ENCODE data around the gene PBXIP1.
A peak's percentile ranks its signal among the peaks of the same experiment; 100 is the strongest.

PBXIP1 gene

DNA sequence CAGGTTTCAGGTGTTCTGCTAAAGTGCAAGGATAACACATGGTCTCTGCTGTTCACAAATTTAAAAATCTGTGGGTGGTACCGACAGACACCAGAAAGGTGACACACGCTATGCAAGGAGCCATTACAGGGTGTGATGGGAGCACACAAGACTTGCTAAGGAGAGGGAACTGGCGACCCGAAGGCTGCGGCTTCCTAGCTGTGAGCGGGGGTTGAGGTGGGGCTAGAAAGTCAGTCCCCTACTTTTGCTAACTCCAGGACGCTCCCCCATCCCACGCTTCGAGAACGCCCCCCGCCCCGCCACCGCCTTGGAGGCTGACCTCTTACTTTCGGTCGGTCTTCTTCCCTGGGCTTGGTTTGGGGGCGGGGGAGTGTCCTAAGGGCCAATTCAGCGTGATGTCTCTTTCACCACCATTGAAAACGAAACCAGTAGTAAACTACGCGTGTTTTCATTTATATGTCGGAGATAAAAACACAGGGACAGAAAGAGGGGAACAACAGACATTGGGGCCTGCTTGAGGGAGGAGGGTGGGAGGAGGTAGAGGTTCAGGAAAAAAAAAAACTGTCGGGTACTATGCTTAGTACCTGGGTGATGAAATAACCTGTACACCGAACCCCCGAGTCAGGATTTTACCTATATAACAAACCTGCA is 19.6 kb upstream of the PBXIP1 start:
- in situ Hi-C loops (cut with MboI; ENCODE audit: low sequenced_read_pairs, unreplicated experiment) = no loop called here
- peak; percentile 60 for DNase-seq (ENCODE audit: low spot score)
- TF ChIP-seq, protein P1, sequence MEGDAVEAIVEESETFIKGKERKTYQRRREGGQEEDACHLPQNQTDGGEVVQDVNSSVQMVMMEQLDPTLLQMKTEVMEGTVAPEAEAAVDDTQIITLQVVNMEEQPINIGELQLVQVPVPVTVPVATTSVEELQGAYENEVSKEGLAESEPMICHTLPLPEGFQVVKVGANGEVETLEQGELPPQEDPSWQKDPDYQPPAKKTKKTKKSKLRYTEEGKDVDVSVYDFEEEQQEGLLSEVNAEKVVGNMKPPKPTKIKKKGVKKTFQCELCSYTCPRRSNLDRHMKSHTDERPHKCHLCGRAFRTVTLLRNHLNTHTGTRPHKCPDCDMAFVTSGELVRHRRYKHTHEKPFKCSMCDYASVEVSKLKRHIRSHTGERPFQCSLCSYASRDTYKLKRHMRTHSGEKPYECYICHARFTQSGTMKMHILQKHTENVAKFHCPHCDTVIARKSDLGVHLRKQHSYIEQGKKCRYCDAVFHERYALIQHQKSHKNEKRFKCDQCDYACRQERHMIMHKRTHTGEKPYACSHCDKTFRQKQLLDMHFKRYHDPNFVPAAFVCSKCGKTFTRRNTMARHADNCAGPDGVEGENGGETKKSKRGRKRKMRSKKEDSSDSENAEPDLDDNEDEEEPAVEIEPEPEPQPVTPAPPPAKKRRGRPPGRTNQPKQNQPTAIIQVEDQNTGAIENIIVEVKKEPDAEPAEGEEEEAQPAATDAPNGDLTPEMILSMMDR (IDR thresholded peaks at IDR 0.05; ENCODE audit: borderline replicate concordance, control extremely low read depth, extremely low read depth, insufficient read depth, missing control alignments) = no peak

DNA sequence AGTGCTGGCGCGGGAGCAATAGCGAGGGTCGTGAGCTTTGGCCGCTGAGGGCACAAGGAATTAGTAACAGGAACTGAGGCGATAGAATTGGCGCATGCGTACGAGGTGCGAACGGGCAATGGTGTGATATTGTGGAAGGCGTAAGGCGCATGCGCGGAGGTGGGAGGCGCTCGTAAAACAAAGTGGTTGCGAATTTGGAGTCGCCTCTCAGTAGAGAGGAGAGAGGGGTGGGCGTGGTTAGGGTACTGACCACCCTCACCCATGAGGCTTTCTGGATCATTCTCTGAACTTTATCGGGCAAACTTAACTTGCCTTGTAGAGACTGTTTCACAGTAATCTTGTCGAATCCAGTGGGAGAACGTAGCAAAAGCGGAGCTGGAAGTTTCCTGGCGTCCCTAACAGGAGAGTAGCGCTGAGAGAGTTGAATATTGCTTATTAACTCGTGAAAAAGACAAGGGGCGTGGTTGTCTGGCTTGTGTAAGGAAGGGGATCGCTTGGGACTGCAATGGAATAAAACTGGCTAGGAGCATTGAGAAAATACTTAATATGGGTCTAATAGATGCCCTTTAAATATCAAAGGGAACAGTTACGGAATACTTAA is 19.0 kb upstream of the PBXIP1 start:
- TF ChIP-seq, protein P1 (IDR thresholded peaks at IDR 0.05; ENCODE audit: borderline replicate concordance, control extremely low read depth, extremely low read depth, insufficient read depth, missing control alignments) = no peak
- in situ Hi-C loops (cut with MboI; ENCODE audit: low sequenced_read_pairs, unreplicated experiment) = no loop called here
- DNase-seq (ENCODE audit: low spot score) = peak; percentile 88

DNA sequence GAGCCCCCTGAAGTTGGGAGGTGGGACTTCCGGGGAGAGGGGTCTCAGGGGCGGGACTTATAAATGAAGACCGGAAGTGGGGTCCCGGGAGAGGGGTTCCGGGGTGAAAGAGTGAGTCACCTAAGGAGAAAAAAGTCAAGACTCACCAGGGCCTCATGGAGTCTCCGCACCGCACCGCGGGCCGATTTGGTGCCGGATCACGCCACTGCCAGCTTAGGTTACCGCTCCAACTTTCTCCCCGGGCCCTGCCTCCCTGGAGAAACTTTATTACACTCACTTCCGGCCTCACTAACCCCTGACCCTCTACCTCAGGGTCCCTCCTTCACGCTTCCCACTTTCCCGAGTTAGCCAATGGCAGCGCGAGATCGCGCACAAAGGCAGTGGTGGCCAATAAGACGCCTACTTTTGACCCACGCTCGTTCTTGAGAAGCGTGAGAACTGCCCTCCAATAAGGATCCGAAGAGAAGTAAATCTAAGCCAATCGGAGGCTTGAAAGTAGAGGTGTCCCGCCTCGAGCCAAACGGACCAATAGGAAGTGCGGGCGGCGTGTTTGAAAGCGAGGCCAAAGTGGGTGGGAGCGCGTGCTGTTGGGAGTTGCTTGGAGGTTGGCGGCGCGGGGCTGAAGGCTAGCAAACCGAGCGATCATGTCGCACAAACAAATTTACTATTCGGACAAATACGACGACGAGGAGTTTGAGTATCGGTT is 18.4 kb upstream of the PBXIP1 start, which contains the start of gene CKS1B:
CKS1B (plus strand) TSS at position 580 of the 706 bp plus-strand sequence; CDS start at position 645, 65 bp downstream.
- in situ Hi-C loops (cut with MboI; ENCODE audit: low sequenced_read_pairs, unreplicated experiment) = no loop called here
- TF ChIP-seq, protein P1 (IDR thresholded peaks at IDR 0.05; ENCODE audit: borderline replicate concordance, control extremely low read depth, extremely low read depth, insufficient read depth, missing control alignments) = no peak

DNA sequence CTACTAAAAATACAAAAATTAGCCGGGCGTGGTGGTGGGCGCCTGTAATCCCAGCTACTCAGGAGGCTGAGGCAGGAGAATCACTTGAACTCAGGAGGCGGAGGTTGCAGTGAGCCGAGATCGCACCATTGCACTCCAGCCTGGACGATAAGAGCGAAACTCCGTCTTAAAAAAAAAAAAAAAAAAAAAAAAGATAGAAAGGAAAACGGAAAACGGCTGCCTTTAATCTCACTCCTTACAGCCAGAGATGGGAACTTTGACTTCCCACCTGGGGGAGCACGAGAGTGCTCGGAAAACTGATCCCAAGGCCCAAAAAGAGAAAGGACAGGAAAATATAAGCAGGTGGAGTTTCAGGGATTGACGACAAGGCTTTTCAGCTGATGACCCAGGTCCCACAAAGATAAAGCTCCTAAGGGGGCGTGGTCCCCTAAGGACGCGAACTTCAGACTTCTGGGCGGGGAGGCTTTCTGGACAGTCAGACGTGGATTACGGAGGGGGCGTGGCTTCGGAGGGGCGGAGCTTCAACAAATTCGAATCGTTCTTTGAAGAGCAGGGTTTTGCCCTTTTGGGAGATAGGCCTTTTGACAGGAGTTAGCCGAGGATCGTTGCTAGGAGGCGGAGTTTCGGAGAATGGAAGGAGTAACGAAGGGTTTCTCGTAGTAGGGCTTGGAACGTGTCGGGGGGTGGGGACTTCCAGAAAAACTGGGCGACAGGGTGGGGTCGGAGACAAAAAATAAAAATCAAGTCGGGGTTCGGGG is 17.6 kb upstream of the PBXIP1 start:
- DNase-seq (ENCODE audit: low spot score) = peak; percentile 89
- in situ Hi-C loops (cut with MboI; ENCODE audit: low sequenced_read_pairs, unreplicated experiment) = no loop called here
- TF ChIP-seq, protein P1 (IDR thresholded peaks at IDR 0.05; ENCODE audit: borderline replicate concordance, control extremely low read depth, extremely low read depth, insufficient read depth, missing control alignments) = peak; percentile 12

More for the DNA sequence above, 18.4 kb upstream of the PBXIP1 start, which contains the start of gene CKS1B:
- DNase-seq (ENCODE audit: low spot score) = peak; percentile 92

DNA sequence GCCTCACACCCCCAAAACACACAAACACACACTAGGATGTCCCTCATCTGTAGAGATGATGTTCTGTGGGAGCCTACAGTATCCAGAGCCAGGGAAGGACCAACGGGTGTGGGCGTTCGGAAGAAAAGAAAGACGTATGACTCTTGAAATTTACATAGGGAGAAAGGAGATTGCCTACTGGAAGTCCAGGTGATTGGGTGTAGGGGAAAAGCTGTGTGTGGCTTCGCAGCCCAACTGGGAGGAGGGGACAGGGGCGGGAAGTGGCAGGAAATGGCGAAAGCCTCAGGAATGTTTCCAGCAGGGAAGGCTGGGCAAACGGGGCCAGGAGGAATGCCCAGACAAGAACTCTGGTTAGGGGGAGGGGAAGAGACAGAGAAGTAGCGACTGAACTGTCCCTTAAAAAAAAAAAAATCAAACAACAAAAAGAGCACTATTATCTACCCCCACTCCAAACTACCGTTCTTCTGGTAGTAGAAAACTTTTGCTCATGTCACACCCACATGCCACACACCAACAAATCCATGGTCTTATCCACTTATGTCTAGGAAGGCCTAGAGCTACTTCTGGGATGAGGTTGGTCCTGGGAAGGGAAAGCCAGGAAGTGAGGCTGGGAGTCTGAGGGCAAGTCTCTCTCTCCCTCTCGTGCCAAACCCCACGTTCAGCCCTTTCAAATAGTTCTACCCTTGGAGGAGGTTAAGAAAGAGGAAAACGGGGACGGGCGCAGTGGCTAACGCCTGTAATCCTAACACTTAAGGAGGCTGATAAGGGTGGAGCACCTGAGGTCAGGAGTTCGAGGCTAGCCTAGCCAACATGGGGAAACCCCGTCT is 16.8 kb upstream of the PBXIP1 start:
- in situ Hi-C loops (cut with MboI; ENCODE audit: low sequenced_read_pairs, unreplicated experiment) = no loop called here
- TF ChIP-seq, protein P1 (IDR thresholded peaks at IDR 0.05; ENCODE audit: borderline replicate concordance, control extremely low read depth, extremely low read depth, insufficient read depth, missing control alignments) = no peak
- DNase-seq (ENCODE audit: low spot score) = no peak

All from GM13976 (cell line).